Coronary artery (tissue), 2 donors: ENCODE measurements around the gene CHDH.

Source experiments
- DNase-seq: peaks from one replicate; pipeline ENCODE4 v3.0.0-alpha.2; 2017; ENCODE audit warnings: low spot score
- H3K27ac ChIP-seq, 2 donors: fragments of 200-600 bp; sonication (generic); one replicate each; pipeline ENCODE4 v1.5.1; 2016 to 2019
- H3K4me3 ChIP-seq: fragments of 200-600 bp; sonication (generic); 2 replicates; pipeline ENCODE4 v1.5.1; 2016; ENCODE audit warnings: mild to moderate bottlenecking, moderate library complexity
- CTCF ChIP-seq: fragments of 200-600 bp; sonication (generic); IDR thresholded peaks from one replicate; pipeline ENCODE4 v1.5.1; 2019; ENCODE audit warnings: antibody characterized with exemption

Gene CHDH

DNA sequence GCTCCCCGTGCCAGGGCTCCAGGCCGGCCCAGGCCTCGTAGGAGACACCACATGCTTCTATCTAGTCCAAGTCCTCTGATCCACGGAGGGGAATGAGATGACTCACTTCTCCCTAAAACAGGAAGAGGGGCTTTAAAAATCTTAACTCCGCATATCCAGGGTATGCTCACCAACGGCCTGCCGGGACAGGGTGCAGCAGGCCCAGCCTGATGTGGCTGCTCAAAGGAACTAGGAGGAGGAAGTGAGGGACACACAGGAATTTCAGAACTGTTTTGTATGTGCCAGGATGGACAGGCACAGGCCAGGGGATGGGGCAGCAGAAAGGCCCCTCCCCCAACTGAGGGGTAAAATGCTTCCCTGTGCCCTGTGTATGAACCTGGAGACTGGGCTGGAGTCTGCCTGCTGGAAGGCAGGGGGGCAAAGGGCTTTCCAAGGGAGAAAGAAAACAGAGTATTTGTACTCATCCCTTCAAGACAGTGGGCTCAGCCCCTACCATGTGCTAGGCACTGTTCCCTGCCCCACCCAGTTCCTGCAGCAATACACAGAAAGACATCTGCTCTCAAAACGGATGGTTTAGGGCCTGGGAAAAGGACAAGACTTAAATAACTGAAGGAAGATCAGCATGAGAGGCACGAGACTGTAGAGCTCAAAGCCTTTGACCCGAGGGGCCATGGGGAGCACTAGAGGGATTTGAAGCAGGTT lies 22.1 kb downstream of the CHDH start:
- Histone ChIP-seq H3K27ac (no peak overlapping the region), H3K4me3 (no peak overlapping the region)
- no peak for TF ChIP-seq CTCF
- DNase-seq = peak; percentile 66

GRCh38 chr3:53823026-53823955 lies 22.9 kb downstream of the CHDH start:
- DNase-seq = peak; percentile 63
- H3K4me3 ChIP-seq = no peak overlapping the region
- no peak for TF ChIP-seq CTCF
- no peak overlapping the region for H3K27ac ChIP-seq

GRCh38 chr3:53822331-53822741 lies 23.9 kb downstream of the CHDH start:
- no peak for TF ChIP-seq CTCF
- Histone ChIP-seq H3K27ac (no peak overlapping the region), H3K4me3 (no peak overlapping the region)
- peak; percentile 46 for DNase-seq

DNA sequence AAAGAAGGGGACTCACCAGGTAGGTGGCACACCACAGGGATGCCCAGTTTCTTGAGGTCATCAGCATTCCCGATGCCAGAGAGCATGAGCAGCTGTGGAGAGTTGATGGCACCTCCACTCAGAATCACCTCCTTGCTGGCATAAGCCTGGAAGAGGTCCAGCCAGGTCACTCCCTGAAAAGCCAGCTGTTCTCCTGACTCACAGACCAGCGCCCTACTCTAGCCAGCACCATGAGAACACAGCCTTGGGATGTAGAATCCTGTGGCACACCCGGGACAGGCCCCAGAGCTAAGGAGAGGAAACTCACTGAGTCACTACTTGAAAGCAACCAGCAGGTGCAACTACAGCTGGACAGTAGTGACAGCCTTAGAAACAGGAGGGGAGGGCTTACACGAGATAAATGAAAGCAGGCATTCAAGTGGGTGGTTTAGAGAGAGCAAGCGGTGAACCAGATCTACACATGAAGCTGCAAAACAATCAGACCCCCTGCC lies 24.5 kb downstream of the CHDH start:
- peak; percentile 60 for DNase-seq
- no peak for TF ChIP-seq CTCF
- Histone ChIP-seq H3K27ac (no peak overlapping the region), H3K4me3 (no peak overlapping the region)

DNA sequence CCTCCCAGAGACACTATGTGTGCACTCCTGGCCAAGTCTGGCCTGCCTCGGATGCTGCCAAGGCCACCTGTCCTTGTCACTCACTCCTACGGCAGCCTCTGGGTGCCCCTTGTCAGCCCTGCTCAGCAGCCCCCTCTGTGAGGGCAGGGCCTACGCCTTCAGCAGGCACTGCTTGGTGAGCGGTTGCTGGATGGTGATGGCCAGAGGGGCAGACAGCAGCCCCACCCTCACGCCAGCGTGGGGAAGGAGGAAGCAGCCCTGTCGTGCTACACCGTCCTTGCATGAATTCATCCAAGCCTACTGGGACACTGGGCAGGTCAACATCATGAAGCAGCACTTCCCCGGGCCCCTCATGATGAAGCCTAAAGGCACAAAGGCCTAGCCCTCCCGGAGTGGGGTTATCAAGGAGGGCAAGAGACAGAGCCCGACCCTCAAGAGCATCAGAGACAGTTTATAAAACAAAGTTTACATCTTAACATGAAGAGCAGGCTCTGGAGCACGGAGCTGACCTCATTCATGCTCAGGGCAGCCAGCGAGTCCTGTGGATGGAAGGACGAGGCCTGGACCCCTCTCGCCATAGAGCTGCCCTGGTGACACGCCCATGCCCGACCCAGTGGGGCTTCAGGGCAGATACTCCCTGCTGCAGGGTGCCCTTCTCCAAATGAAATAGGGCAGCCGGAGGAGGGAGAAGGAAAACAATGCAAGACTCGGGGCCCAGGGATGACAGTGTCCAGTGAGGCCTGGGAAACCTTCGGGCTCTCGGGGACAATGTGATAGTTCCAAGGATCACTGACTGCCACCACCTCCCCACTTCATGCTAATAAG lies 25.3 kb downstream of the CHDH start:
- DNase-seq = peak; percentile 61
- H3K27ac ChIP-seq = no peak overlapping the region

More for the DNA sequence above, 25.3 kb downstream of the CHDH start:
- H3K4me3 ChIP-seq = no peak overlapping the region
- no peak for TF ChIP-seq CTCF
